G401 (cell line): ENCODE data around the gene SERINC4. TPM values are rescaled to one million over a fixed set of nuclear protein-coding genes. Genes with fewer than 3 reads are reported as not detected.
"Not testable (repeated sequence)": the region's sequence is repeated elsewhere in the genome, so short reads cannot be mapped to it uniquely, and the experiment has no call there.

Experiments used
- DNase-seq: peaks from one replicate; pipeline ENCODE4 v3.0.0-alpha.2; 2015; ENCODE audit warnings: low spot score
- in situ Hi-C: cut with HindIII; loops from 2 replicates; pipeline ENCODE4 v1.10.0; 2016; ENCODE audit warnings: low sequenced_read_pairs, mixed read lengths
- total RNA-seq: library from RNA; depleted of rRNA; stranded (reverse); fragments of >200 nt; shearing (Covaris generic); gene quantifications from 2 replicates; pipeline ENCODE4 v1.2.3, GENCODE V29; 2014; rRNA removed

Gene SERINC4
- total RNA-seq = not detected in 2 replicates

DNA sequence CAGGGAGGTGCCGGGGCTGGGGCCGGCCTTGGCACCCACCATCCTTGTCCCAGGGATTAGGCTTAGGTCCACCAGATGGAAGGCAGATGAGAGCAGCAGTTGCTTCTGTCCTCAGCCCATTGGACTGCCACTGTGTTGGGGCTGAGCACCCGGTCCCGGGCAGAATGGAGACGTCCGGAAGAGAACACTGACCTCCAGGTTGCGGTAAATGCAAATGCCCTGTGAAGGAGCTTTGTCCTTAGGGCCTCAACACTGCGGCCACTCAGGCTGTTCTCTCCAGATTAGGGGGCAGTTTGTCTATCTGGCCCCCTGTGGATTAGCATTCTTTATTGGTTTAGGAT, at the start of gene SERINC4:
SERINC4 (minus strand) TSS at position 276 of the 341 bp plus-strand sequence; CDS start at position 42, 234 bp downstream.
- DNase-seq = no peak
- in situ Hi-C loops = no loop called here

DNA sequence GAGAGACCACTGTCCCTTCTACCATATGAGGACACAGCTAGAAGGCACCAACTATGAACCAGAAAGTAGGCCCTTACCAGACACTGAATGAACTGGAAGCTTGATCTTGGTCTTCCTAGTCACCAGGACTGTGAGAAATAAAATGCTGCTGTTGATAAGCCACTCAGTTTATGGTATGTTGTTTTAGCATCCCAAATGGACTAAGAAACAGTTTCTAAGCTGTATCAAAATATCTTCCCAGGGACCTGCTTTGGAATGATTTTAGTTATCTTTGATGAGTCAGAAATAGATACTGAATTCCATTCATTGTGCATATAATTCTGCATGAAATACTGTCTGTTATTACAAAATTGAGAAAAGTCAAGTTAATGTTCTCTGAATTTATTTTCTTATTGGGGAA, 45.4 kb upstream of the SERINC4 start:
- no peak for DNase-seq

GRCh38 chr15:43832485-43832884, 32.5 kb upstream of the SERINC4 start:
- DNase-seq, in situ Hi-C loops: not testable (repeated sequence)

More for the DNA sequence above, 45.4 kb upstream of the SERINC4 start:
- in situ Hi-C loops = no loop called here

GRCh38 chr15:43831519-43832052, 31.6 kb upstream of the SERINC4 start:
- in situ Hi-C loops, DNase-seq: not testable (repeated sequence)

DNA sequence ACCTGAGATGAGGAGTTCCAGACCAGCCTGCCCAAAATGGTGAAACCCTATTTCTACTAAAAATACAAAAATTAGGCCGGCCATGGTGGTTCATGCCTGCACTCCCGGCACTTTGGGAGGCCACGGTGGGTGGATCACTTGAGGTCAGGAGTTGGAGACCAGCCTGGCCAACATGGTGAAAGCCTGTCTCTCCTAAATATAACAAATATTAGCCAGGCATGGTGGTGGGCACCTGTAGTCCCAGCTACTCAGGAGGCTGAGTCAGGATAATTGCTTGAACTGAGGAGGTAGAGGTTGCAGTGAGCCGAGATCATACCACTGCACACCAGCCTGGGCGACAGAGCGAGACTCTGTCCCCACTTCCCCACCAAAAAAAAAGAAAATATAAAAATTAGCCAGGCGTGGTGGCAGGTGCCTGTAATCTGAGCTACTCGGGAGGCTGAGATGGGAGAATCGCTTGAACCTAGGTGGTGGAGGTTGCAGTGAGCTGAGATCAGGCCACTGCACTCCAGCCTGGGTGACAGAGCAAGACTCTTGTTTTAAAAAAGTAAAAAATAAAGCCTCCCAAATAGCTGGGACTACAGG, 30.8 kb upstream of the SERINC4 start:
- in situ Hi-C loops, DNase-seq: not testable (repeated sequence)

DNA sequence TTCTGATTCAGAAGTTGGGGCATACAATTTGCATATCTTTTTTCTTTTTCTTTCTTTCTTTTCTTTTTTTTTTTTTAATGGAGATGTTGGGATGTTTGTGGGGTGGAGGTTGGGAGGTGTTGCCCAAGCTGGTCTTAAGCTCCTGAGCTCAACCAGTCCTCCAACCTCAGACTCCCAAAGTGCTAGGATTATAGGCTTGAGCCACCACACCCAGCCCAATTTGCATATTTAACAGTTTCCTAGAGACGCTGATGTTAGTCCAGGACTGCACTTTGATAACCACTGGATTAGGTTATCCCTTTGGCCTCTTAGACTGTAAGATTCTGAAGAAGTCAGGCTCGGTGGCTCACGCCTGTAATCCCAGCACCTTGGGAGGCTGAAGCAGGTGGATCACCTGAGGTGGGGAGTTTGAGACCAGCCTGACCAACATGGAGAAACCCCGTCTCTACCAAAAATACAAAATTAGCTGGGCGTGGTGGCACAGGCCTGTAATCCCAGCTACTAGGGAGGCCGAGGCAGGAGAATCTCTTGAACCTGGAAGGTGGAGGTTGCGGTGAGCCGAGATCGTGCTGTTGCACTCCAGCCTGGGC, 30.0 kb upstream of the SERINC4 start:
- in situ Hi-C loops, DNase-seq: not testable (repeated sequence)

GRCh38 chr15:43828061-43828657, 28.1 kb upstream of the SERINC4 start:
- in situ Hi-C loops = no loop called here
- DNase-seq = peak; percentile 57

DNA sequence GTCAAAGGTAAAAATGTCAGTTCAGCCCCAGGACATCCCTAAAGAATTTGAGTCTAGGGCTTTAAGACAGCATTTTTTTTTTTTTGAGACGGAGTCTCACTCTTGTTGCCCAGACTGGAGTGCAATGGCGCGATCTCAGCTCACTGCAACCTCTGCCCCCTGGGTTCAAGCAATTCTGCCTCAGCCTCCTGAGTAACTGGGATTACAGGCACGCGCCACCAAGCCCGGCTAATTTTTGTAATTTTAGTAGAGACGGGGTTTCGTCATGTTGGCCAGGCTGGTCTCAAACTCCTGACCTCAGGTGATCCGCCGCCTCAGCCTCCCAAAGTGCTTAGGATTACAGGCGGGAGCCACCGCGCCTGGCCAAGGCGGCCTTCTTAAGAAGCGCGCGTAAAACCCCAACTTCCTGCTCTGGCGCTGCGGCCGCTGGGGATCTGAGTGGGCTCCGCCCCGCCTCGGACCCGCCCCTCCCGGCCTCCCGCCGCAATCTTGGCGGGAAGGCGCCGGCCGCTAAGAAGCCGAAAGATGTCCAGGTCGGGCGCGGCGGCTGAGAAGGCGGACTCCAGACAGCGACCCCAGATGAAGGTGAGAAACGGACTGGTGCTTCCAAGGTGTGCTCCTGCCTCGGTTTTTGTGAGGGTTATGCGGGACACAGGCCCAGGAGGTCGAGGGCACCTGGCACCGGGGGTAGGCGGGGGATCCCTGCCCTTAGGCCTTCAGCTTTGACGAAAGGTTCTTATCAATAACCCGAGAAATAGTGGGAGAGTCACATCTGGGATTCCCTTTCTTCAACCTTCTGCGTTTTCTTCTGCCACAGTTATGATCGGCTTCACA, 26.7 kb upstream of the SERINC4 start, which contains the start of gene WDR76:
WDR76 (plus strand) TSS at position 495 of the 834 bp plus-strand sequence; CDS start at position 526, 31 bp downstream.
- in situ Hi-C loops = no loop called here

GRCh38 chr15:43826029-43826507, 26.0 kb upstream of the SERINC4 start:
- DNase-seq = no peak

More for the DNA sequence above, 26.7 kb upstream of the SERINC4 start, which contains the start of gene WDR76:
- peak; percentile 84 for DNase-seq

DNA sequence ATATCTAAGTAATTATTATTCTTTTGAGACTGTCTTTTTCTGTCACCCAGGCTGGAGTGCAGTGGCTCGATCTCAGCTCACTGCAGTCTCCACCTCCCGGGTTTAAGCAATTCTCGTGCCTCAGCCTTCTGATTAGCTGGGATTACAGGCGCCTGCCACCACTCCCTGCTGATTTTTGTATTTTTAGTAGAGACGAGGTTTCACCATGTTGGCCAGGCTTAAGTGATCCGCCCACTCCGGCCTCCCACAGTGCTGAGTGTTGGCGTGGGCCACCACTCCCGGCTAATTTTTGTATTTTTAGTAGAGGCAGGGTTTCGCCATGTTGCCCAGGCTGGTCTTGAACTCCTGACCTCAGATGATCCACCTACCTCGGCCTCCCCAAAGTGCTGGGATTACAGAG, 25.3 kb upstream of the SERINC4 start:
- DNase-seq, in situ Hi-C loops: not testable (repeated sequence)

More at GRCh38 chr15:43826029-43826507, 26.0 kb upstream of the SERINC4 start:
- in situ Hi-C loops = no loop called here

GRCh38 chr15:43824302-43825246, 24.6 kb upstream of the SERINC4 start, which contains the start of gene MFAP1:
TSS of gene MFAP1 (minus strand) at chr15:43824690. CDS start at chr15:43824569, 121 bp downstream.
- in situ Hi-C loops = no loop called here

DNA sequence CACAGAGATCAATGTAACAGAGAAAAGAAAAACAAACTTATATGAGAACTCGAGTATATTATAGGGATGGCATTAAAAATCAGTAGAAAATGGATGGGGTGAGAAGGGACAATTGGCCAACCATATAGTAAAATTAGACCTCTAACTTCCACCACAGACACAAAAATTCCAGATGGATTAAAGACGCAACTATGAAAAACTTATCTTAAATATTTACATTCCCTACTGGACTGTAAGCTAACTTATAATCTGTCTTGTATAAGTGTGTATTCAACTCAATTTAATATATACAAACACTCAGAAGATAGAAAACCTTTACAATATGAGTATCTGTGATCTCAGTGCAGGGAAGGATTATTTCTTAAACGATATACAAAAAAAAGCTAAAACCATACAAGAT, 21.5 kb upstream of the SERINC4 start:
- no peak for DNase-seq
- in situ Hi-C loops = no loop called here

More at GRCh38 chr15:43824302-43825246, 24.6 kb upstream of the SERINC4 start, which contains the start of gene MFAP1:
- DNase-seq = peak; percentile 99

- in situ Hi-C loops, DNase-seq: not testable (repeated sequence)
Observed at GRCh38 chr15:43815064-43815463, 15.0 kb upstream of the SERINC4 start.

GRCh38 chr15:43808960-43809678, 9.1 kb upstream of the SERINC4 start:
- in situ Hi-C loops = no loop called here
- no peak for DNase-seq

DNA sequence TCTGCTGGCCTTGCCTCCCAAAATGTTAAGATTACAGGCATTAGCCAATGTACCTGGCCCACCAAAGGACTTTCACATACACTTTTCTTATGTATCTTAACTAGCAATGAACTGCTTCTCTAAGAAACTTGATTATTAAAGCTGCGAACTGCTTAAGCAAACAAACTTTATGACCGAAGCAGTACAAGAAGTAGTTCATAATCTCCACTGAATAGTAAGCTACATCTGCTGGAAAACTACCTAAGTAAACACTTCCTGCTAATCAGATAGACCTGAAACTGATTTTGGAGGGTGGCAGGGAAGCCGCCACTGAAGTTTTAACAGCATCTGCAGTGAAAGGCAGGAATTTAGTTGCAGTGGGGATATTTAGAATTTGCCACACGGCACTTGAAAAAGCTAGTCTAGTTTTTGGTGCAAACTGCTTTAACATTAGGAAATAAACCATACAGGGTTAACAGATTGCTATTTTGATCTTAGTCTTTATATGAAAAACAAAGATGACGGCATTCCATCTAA, 8.5 kb upstream of the SERINC4 start:
- DNase-seq = no peak
- in situ Hi-C loops = no loop called here

- DNase-seq, in situ Hi-C loops: not testable (repeated sequence)
Observed at GRCh38 chr15:43802676-43803075, 2.7 kb upstream of the SERINC4 start.
